Tibial nerve (tissue), 4 donors: ENCODE measurements around the gene ADAMTSL1.

Experiments
- EP300 ChIP-seq, 2 donors: sonication (generic); formaldehyde crosslinking; IDR thresholded peaks; one replicate each; pipeline ENCODE4 v1.6.1; 2017; ENCODE audit warnings: antibody characterized with exemption in 2 of 2, mild to moderate bottlenecking in 1 of 2
- POLR2A ChIP-seq, 2 donors: fragments of 450-650 bp; IDR thresholded peaks; one replicate each; pipeline ENCODE4 v1.6.1; 2017; ENCODE audit warnings: antibody characterized with exemption in 2 of 2, mild to moderate bottlenecking in 2 of 2, moderate library complexity in 2 of 2
- TF ChIP-seq, protein P1 (sequence below), 5 experiments: fragments of 200-600 bp in 3 of 5; fragments of 450-650 bp in 2 of 5; sonication (generic) in 3 of 5; IDR thresholded peaks; one replicate each; pipeline ENCODE4 v1.5.1; 2016 to 2019; ENCODE audit warnings: antibody characterized with exemption in 5 of 5, mild to moderate bottlenecking in 3 of 5, moderate library complexity in 2 of 5

DNA sequence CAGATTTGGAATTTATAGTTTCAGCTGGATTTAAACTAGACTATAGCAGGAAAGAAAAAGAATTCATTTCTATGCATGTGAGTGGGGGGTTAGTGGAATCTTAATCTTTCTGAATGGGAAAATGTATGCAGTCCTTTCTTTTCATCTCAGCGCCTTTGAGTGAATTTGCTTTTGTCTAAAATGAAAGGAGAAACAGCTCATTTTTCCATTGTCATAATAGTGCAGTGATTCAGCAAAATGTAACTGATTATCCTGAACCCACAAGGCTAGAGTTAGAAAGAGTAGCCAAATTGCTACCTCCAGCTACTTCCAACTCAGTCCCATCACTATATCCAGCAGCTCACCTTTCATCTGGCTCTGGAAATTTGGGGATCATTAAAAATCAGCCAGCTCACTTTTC is 134.4 kb downstream of the ADAMTSL1 start:
- TF ChIP-seq, protein P1, sequence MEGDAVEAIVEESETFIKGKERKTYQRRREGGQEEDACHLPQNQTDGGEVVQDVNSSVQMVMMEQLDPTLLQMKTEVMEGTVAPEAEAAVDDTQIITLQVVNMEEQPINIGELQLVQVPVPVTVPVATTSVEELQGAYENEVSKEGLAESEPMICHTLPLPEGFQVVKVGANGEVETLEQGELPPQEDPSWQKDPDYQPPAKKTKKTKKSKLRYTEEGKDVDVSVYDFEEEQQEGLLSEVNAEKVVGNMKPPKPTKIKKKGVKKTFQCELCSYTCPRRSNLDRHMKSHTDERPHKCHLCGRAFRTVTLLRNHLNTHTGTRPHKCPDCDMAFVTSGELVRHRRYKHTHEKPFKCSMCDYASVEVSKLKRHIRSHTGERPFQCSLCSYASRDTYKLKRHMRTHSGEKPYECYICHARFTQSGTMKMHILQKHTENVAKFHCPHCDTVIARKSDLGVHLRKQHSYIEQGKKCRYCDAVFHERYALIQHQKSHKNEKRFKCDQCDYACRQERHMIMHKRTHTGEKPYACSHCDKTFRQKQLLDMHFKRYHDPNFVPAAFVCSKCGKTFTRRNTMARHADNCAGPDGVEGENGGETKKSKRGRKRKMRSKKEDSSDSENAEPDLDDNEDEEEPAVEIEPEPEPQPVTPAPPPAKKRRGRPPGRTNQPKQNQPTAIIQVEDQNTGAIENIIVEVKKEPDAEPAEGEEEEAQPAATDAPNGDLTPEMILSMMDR (IDR thresholded peaks at IDR 0.05): no peak
- TF ChIP-seq EP300 (IDR thresholded peaks at IDR 0.05) (no peak), POLR2A (IDR thresholded peaks at IDR 0.05) (no peak)
